ENCODE data around the gene HNRNPCL1.
"Not testable (repeated sequence)": the region's sequence is repeated elsewhere in the genome, so short reads cannot be mapped to it uniquely, and the experiment has no call there.

HNRNPCL1 gene

DNA sequence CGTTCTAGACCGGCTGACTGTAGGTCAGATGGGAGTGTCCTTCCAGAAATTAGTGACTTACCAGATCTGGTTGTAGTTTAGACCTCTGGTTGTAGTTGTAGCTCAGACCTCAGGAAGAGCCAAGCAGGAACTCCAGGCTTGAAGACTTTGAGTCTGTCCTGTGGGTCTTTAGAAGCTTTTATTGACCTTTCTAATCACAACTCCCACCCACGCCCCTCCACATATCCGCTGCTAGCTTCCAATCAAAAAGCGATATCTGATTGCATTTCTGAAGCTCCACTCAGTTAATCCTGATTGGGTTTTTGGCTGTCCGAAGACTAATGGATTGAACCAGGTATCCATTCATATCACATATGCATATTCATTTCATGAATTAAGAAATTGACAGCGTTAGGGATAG lies at the start of gene HNRNPCL1:
TSS of gene HNRNPCL1 (minus strand) at position 101 of the 400 bp plus-strand sequence. CDS start 431 bp downstream, outside the sequence.
- DNase-seq, result not testable (repeated sequence)

DNA sequence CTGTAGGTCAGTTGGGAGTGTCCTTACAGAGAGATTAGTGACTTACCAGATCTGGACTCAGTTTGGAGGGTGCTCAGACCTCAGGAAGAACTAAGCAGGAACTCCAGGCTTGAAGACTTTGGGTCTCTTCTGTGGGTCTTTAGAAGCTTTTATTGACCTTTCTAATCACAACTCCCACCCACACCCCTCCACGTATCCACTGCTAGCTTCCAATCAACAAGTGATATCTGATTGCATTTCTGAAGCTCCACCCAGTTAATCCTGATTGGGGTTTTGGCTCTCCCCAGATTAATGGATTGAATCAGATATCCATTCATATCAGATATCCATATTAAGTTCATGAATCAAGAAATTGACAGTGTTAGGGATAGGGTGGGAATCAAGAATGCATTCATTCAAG lies 49.6 kb upstream of the HNRNPCL1 start, which contains the start of gene PRAMEF10:
TSS of gene PRAMEF10 (minus strand) at position 101 of the 400 bp plus-strand sequence. CDS start 2,423 bp downstream, outside the sequence.
- not testable (repeated sequence) for DNase-seq

DNA sequence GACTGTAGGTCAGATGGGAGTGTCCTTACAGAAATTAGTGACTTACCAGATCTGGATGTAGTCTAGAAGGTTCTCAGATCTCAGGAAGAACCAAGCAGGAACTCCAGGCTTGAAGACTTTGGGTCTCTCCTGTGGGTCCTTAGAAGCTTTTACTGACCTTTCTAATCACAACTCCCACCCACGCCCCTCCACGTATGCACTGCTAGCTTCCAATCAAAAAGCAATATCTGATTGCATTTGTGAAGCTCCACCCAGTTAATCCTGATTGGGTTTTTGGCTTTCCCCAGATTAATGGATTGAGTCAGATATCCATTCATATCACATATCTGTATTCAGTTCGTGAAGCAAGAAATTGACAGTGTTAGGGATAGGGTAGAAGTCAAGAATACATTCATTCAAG lies 37.6 kb upstream of the HNRNPCL1 start, which contains the start of gene PRAMEF4:
TSS of gene PRAMEF4 (minus strand) at position 101 of the 400 bp plus-strand sequence. CDS start 2,807 bp downstream, outside the sequence.
- DNase-seq, result not testable (repeated sequence)

DNA sequence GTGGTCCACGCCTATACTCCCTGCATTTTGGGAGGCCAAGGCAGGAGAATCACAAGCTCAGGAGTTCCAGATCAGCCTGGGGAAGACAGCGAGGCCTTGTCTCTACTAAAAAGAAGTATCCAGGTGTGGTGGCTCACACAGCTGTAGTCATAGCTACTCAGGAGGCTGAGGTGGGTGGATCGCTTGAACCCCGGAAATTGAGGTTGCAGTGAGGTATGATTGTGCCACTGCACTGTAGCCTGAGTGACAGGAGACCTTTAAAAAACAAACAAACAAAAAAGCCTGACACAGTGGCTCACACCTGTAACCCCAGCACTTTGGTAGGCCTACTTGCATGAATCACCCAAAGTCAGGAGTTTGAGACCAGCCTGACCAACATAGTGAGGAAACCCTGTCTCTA lies 29.9 kb upstream of the HNRNPCL1 start:
- DNase-seq, result not testable (repeated sequence)

DNA sequence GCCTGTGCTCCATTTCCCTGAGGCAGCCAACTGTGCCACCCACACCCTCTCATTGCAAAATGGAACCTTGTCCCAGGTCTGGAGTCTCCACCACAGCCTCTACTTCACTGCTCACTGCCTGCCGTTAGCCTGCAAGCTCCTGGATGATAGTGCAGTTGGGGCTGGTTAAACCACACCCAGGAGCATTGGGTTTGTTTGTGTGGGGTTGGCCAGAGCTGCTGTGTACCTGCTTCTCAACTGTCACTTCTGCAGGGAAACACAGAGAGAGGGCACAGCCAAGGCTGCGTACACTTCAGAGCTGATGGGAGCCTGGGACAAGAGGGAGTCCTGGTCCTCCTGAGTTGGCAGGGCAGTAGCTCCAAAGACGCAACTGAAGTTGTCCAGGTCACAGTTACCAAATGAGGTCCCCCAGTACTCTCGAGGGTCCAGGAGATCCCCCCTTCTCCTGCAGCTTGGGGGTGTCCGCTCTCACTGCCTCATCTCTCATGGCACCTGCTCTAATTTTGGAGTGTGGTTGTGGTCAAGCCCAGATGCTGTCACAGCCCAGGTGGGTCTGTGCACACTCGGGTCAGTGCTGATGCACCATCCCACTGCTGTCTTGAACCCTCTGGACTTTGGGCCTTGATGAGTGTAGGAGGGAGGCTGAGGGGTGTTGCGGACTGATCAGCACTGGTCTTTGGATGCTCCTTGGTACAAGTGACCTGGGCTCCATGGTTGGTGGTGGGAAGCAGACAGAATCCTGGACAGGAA lies 14.8 kb upstream of the HNRNPCL1 start:
- DNase-seq, result not testable (repeated sequence)

DNA sequence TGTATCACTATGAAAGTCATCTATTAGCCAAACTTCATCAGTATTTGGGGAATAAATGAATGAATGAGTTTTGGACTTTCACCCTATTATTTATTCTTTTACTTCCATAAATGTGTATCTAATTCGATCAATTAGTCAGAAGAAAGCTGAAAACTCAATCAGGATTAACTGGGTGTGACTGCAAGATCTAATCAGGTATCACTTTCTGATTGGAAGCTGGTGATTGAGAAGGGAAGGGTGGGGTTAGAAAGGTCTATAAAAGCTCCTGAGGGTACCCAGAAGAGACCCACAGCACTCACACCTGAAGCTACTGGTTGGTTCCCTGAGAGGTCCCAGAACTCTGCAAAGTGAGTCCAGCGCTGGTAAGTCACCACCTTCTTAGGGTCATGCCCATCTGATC lies 8.3 kb upstream of the HNRNPCL1 start, which contains the start of gene PRAMEF2:
TSS of gene PRAMEF2 (plus strand) at position 301 of the 400 bp plus-strand sequence. CDS start 1,924 bp downstream, outside the sequence.
- not testable (repeated sequence) for DNase-seq

DNA sequence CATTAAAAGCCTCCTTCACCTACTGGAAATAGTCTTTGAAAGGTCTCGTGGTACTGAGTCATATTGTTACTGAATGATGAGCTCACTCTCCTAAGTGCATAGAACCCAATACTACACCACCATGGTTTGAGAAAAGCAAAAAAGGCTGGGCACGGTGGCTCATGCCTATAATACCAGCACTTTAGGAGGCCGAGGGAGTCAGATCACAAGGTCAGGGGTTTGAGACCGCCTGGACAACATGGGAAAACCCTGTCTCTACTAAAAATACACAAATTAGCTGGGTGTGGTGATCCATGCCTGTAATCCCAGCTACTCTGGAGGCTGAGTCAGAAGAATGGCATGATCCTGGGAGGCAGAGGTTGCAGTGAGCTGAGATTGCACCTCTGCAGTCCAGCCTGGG lies 3.3 kb upstream of the HNRNPCL1 start:
- DNase-seq, result no peak

DNA sequence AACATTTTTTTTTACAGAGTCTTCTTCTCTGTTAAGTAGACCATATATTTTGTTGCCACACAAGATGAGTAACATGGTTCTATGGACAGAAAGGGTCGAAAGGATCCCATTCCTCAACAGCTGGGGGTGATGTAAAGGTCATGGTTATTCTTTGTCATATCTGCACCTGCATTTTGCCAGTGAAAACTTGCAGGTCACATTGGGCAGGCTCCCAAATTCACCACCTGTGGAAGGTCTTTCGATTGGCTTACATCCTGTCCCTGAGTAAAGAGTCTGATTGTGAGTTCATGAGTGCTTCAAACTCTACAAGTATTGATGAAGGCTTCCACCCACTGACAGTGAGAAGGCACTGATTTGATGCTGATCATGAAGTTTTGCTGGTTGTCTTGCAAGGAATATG lies 15.3 kb downstream of the HNRNPCL1 start:
- DNase-seq, result not testable (repeated sequence)

DNA sequence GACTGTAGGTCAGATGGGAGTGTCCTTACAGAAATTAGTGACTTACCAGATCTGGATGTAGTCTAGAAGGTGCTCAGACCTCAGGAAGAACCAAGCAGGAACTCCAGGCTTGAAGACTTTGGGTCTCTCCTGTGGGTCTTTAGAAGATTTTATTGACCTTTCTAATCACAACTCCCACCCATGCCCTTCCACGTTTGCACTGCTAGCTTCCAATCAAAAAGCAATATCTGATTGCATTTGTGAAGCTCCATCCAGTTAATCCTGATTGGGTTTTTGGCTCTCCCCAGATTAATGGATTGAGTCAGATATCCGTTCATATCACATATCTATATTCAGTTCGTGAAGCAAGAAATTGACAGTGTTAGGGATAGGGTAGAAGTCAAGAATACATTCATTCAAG lies 17.2 kb downstream of the HNRNPCL1 start, which contains the start of gene PRAMEF11:
TSS of gene PRAMEF11 (minus strand) at position 101 of the 400 bp plus-strand sequence. CDS start 2,621 bp downstream, outside the sequence.
- DNase-seq, result not testable (repeated sequence)

DNA sequence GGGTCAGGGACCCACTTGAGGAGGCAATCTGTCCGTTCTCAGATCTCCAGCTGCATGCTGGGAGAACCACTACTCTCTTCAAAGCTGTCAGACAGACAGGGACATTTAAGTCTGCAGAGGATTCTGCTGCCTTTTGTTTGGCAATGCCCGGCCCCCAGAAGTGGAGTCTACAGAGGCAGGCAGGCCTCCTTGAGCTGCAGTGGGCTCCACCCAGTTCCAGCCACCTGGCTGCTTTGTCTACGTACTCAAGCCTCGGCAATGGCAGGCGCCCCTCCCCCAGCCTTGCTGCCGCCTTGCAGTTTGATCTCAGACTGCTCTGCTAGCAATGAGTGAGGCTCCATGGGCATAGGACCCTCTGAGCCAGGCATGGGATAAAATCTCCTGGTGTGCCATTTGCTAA lies 29.5 kb downstream of the HNRNPCL1 start:
- not testable (repeated sequence) for DNase-seq

DNA sequence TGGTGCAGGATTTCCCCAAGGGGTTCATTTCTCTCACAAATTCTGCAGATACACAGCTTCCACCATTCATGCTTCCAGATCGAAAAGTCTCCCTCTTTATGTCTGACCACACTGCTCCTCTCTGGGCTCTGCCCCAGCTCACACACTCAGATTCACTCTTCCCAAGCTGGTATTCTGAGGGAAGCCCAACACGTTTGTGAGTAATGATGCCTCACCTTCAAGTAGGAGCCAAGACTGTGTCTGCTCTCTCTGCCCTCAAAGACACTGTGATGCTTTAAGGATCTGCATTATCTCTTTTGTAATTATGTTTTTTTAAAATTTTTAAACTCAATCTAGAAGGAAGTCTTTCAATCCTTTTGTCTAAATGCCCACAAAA lies 37.1 kb downstream of the HNRNPCL1 start:
- no peak for DNase-seq

DNA sequence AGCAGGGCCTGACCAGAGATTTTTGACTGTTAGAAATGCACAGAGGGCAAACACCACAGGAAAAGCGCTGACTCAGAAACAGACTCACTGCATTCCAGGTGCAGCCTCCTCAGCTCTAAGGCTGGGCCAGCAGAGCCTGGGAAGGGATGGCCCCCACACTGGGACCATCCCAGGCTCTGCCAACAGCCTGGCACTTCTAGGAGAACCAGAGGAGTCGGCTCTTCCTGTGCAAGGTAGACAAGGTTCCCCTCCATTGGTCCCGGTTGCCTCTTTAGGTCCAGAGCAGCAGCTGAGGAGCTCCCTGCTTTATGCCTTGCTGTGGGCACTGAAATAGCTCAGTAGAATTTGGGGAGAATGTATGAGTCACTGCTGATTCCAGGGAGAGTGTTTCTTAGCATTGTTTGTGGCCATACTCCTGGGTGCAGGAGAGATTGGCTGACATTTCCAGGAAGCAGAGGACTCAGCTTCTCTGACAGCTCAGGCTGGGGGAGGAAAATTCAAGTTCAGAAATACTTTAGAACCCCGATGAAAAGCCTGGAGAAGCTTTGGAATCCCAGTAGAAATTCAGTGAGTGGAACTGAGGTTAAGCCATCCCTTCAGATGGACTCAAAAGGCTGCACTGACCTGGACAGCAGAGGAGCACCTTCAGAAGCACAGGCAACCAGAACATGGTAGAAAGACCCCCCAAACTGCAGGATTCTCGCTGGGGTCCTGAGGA lies 37.7 kb downstream of the HNRNPCL1 start:
- no peak for DNase-seq

DNA sequence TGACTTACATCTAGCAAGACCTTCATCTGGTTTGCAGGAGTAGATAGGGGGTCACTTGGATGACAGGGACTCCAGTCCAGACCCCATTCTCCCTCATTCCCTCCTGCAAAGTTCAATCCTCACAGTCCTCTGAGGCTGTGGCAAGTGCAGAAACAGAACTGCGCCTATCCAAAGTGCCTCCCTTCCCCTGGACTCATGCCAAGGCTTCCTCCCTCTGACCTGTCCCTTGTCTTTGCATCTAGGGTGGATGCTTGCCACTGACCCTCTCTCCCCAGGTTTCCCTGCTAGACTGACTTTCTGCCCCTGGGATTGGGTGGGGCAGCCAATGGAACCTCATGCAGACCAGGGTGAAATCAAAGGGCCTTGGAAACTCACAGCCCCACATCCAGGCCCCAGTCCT lies 38.6 kb downstream of the HNRNPCL1 start:
- DNase-seq, result no peak

DNA sequence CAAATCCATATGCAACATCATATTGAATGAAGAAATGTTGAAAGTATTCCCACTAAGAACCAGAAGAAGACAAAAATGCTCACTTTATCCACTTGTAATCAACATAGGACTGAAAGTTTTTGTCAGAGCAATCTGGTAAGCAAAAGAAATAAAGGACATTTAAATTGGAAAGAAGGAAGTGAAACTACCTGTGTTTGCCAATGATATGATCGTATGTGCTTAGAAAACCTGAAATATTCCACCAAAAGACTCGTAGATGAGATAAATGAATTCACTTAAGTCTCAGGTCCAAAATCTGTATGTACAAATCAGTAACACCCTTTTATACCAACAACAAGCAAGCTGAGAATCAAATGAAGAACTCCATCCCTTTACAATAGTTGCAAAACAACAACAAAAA lies 48.8 kb downstream of the HNRNPCL1 start:
- DNase-seq, result no peak

DNA sequence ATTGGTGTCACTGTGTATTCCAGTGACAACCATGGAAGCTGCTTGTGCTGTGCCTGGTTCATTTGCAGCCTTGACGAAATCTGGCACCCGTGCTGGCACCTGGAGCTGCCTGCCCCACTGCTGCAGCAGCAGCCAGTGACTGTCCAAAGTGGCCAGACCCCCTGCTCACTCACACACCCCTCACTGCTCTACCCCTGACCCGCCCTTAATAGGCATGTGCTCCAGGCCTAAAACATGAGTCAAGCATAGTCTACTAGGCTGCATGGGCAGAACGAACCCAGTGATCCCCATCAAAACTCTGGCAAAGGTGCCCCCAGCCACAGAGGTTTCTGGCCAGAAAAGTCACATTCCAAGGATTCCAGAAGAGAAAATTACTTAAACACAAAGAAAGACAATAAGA lies 49.6 kb downstream of the HNRNPCL1 start:
- DNase-seq, result no peak
